Neural cell (in vitro differentiated cells): Measurements from ENCODE around the gene ACYP2.

Experiments
- CTCF ChIP-seq: fragments of 450-650 bp; IDR thresholded peaks from 2 replicates; pipeline ENCODE4 v1.5.1; 2014; ENCODE audit warnings: antibody characterized with exemption, mild to moderate bottlenecking, moderate library complexity; ENCODE audit not compliant: poor library complexity, severe bottlenecking
- EZH2 ChIP-seq: fragments of 200-600, 300-800 bp; shearing (Covaris generic), sonication (generic); IDR thresholded peaks from 2 replicates; pipeline ENCODE4 v1.6.1; 2014; ENCODE audit warnings: antibody characterized with exemption, low read length, borderline replicate concordance, mild to moderate bottlenecking; ENCODE audit not compliant: insufficient read depth, poor library complexity, severe bottlenecking

DNA sequence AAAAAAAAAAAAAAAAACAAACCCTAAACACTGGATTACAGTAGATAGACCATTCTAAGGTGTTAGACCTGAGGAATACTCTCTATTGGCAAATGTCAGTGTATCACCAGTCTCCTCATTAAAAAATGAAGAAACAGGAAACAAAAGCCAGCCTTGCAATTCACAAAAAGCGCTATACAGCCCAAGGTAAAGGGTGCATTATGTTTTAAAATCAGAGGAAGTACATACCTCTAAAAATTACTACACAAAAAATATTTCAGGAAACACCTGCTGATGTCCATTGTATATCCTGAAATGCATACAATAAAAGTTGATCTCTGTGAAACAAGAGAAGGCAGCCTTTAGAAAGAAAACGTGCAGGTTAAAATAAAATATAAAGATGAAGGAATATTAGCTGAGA is 195.5 kb downstream of the ACYP2 start:
- TF ChIP-seq CTCF (no peak), EZH2 (no peak)
